ENCODE measurements around the gene ZNF236.

DNA sequence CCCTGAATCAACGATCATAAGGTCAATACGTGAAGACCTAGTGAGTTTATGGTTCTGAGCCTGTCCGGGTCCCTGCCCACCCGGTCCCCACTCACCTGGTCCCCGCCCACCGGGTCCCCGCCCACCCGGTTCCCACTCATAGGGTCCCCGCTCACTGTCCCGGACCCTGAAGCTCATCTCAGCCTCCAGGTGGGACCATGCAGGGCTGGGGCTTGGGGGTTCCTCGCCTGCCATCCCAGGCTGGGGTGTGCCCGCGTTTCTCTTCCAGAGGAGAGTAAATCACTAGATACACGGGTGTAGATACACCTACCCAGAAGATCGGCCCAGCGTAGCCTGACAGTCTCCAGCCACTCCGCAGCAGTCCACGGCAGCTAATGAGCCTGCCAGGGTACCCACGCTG, 178.7 kb downstream of the ZNF236 start:
- TF ChIP-seq, protein P1, sequence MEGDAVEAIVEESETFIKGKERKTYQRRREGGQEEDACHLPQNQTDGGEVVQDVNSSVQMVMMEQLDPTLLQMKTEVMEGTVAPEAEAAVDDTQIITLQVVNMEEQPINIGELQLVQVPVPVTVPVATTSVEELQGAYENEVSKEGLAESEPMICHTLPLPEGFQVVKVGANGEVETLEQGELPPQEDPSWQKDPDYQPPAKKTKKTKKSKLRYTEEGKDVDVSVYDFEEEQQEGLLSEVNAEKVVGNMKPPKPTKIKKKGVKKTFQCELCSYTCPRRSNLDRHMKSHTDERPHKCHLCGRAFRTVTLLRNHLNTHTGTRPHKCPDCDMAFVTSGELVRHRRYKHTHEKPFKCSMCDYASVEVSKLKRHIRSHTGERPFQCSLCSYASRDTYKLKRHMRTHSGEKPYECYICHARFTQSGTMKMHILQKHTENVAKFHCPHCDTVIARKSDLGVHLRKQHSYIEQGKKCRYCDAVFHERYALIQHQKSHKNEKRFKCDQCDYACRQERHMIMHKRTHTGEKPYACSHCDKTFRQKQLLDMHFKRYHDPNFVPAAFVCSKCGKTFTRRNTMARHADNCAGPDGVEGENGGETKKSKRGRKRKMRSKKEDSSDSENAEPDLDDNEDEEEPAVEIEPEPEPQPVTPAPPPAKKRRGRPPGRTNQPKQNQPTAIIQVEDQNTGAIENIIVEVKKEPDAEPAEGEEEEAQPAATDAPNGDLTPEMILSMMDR (IDR thresholded peaks at IDR 0.05), result no peak
- TF ChIP-seq EP300 (IDR thresholded peaks at IDR 0.05) (no peak), POLR2A (IDR thresholded peaks at IDR 0.05) (no peak), POLR2AphosphoS5 (IDR thresholded peaks at IDR 0.05) (no peak)

Measured in stomach (tissue), 4 donors.